Eye (tissue), 1 donor: ENCODE data around the gene OTC.
A peak's percentile ranks its signal among the peaks of the same experiment; 100 is the strongest.

Source experiments
- DNase-seq: peaks from one replicate; pipeline ENCODE4 v3.0.0-alpha.2; 2015

OTC gene

DNA sequence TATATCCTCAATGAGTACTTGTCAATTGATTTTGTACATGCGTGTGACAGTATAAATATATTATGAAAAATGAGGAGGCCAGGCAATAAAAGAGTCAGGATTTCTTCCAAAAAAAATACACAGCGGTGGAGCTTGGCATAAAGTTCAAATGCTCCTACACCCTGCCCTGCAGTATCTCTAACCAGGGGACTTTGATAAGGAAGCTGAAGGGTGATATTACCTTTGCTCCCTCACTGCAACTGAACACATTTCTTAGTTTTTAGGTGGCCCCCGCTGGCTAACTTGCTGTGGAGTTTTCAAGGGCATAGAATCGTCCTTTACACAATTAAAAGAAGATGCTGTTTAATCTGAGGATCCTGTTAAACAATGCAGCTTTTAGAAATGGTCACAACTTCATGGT is at the start of gene OTC:
Gene OTC (plus strand): TSS at position 243 of the 400 bp plus-strand sequence. CDS start 93 bp downstream, at position 336.
- no peak for DNase-seq

- peak; percentile 13 for DNase-seq
Measured at GRCh38 chrX:38304010-38304409, 48.4 kb upstream of the OTC start.

DNA sequence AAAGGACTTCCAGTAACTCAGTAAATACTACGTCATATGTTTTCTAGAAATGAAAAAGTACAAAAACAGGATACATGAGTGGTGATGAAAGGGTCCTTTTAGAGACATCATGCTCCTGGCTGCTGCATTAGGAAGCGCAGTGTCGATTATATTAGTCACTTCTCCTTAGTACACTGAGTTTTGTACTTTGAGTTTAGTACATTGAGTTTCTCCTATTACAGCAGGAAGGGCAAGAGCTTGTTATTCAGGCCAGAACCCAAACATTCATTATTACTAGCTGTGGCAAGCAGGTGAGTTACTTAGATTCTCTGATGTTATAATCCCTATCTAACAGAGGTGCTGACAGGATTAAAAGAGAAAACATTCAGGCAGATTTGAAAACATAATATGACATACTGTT is 46.4 kb upstream of the OTC start:
- no peak for DNase-seq

GRCh38 chrX:38311743-38312142 is 40.7 kb upstream of the OTC start:
- DNase-seq = no peak

DNA sequence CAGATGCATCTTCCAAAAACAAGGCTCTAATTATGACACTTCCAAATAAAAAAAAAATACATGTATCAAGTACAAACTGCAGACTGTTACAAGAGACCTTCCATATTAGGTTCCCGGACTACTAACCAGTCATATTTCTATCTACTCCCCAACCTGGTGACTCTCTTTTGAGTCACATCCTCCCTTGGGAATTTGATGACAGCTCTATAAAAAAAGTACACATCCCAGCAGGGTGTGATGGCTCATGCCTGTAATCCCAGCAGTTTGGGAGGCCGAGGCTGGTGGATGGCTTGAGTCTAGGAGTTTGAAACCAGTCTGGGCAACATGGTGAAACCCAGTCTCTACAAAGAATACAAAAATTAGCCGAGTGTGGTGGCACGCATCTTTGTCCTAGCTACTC is 40.0 kb upstream of the OTC start:
- DNase-seq = no peak

- no peak for DNase-seq
Measured at GRCh38 chrX:38313190-38313589, 39.2 kb upstream of the OTC start.

DNA sequence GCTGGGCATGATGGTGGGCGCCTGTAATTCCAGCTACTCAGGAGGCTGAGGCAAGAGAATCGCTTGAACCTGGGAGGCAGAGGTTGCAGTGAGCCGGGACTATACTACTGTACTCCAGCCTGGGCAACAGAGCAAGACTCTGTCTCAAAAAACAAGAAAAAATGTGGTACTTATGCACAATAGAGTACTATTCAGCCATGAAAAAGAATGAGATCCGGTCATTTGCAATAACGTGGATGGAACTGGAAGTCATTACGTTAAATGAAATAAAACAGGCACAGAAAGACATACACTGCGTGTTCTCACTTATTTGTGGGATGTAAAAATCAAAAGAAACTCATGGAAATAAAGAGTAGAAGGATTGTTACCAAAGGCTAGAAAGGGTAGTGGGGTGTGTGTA is 37.2 kb upstream of the OTC start:
- DNase-seq = no peak

DNA sequence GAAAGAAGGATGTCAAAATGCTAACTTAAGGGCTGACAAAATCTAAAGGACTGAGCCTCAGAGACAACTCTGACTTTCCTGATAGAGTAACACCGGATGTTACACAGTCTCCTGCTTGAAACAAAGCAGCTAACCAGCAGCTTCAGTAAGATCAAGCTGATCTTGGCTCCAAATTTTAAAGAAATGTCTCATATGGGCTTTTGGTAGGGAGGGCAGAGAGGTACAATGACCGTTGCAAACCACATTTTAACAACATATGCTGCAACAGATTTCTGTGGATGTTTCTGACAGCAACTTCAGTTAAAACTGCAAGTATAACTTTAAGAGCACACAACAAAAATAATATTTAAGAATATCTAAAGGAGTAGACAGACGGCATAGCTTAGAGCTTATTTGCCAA is 34.2 kb upstream of the OTC start:
- DNase-seq = no peak

DNA sequence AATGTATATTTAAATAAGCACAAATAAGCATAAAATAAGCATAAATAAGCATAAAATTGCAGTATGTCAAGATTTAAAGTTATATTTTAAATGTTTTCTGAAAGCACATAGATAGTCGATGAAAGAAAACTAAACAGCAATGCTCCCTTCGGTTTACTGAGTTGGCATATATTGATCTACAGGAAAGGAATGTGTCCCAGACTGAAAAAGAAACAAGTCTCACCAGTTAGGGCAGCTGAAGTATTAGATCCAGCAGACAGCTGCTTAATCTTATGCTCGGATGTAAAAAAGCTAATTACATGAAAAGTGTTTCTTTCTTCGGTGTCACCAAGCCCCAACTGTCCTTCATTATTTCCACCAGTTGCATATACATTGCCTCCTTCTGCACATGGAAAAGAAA is 33.8 kb upstream of the OTC start:
- DNase-seq = no peak

DNA sequence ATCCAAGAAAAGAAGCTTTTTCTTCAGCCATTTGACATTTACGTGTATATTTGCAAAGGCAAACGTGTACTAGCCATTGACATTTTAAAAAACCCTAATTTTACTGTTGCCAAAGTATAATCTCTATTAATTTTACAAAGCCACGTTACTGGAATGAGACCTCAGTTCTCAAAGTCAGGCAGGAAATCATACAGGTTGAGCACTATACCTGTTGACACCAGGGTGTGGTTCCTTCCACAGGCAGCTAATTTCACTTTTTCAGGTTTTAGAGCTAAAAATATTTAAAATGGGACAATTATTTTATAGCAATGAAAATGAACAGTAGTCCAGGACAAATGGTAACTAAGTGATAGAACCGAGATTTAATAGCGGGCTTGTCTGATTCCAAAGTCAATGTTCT is 31.6 kb upstream of the OTC start:
- DNase-seq = no peak

- DNase-seq = no peak
Measured at GRCh38 chrX:38326086-38326485, 26.3 kb upstream of the OTC start.

- DNase-seq = peak; percentile 96
Measured at GRCh38 chrX:38327007-38327774, 25.2 kb upstream of the OTC start, which contains the start of gene RPGR. TSS of gene RPGR (minus strand) at chrX:38327509. CDS start at chrX:38327367, 142 bp downstream.

DNA sequence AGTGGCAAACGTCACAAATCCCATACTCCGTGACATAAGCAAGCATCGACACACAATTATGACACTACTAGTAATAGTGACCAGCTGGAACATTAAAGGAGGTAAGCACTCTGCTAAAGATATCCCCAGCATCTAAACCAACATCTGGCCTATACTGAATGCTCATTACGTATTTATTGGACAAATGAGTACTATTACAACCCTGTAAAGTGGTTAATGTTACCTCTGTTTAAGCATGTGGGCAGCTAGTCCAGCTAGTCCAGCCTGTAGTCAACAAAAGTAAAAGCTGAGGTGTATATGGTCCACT is 24.7 kb upstream of the OTC start:
- no peak for DNase-seq

GRCh38 chrX:38332505-38332904 is 19.9 kb upstream of the OTC start:
- no peak for DNase-seq

DNA sequence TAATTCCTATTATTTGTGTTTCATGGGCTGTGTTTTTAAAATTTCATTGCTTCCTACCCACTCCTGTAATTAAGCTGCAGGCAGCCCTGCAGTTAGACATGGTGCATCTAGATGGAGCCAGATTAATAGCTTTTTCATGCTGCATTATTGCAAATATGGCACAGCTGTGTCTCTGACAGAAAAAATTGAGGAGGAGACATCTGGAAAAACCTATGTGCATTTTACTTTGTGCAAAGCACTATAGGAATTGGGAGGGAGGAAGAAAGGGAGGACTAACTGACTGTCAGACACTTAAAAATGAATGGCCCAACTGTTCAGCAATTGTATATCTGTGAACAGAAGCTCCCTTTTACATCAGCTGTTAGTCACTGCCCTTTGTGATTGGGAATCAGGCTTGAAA is 17.0 kb upstream of the OTC start:
- peak; percentile 32 for DNase-seq

DNA sequence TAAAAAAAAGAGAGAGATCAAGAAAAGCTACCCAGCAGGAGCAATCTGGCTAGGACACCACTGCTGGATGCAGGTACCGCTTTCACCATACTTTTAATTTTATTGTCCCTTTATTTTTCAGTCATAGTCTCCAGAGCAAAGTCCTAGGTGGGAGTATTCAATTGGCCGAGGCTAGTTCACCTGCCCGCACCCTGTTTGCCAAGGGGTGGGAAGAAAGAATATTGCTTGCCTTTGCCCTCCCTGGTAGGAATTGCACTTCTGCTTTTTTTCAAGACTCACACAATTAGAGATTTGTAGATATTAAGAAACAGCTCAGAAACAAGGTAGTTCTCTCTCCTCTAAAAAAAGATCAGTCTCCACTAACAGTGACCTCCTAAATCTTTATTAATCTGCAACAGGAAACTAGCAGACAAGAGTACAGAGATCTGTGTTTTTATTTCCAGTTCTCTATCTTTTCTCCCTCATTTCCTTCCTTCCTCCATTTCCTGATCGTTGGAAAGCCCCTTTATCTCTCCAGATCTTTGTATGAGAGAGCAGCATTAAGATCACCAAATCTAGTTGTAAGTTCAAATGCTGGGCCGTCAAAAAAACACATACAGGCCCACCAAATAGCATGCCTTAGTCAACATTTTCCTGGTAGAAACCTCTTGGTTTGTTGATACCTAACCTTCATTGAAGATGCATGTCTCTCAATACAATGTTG is 15.7 kb upstream of the OTC start:
- DNase-seq = no peak

- no peak for DNase-seq
Measured at GRCh38 chrX:38341442-38341841, 11.0 kb upstream of the OTC start.

DNA sequence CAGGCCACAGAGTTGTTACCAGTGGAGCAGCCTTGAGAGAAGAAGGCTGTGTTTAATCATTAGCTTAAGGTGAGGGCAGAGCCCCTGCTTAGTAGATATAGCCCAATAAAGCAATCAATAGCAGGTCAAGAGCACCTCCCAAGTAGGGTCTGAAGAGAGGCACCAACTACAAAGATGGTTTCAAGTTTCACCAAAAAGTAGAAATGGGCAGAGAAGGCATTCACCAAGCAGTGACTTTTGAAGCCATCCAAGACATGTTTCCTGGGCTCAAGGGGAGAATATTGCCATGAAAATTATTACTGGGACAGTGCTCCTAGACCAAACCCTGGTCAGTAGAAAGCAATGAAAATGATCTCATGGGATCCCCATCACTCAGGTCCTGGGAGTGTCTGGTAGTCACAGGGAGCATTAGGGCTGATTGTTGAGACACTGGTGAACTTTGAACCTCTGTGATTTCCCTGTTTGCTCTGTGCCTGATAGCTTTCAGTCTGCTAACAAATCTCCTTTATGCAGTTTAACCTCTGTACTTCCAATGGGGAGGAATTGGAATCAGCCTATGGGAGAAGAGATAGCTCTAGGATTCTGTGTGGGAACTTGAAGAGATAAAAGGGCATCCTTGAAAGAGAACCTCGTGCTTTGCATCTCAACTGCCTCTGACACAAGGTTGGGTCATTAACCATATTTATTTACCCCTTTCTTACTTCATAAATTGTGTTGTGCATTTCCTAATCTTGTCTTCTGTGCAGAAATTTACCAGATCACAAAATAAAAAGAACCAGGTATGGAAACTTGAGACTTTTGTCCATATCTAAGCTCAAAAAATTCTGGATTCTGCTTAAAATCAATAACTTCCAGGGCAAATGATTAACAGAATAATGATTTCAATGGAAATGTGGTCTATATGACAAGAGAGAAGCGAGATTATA is 9.3 kb upstream of the OTC start:
- no peak for DNase-seq

GRCh38 chrX:38346150-38346549 is 6.3 kb upstream of the OTC start:
- DNase-seq = no peak

GRCh38 chrX:38347136-38347535 is 5.3 kb upstream of the OTC start:
- DNase-seq = no peak

GRCh38 chrX:38351346-38351745 is 1.1 kb upstream of the OTC start:
- no peak for DNase-seq

GRCh38 chrX:38356401-38356800 is 4.0 kb downstream of the OTC start:
- no peak for DNase-seq
